HG03571 (cell line): ENCODE results near the gene POMGNT1.

ENCODE experiments used
- ATAC-seq: cut with Tn5 transposase; IDR thresholded peaks from one replicate; pipeline ENCODE4 v1.9.1; 2021; ENCODE audit not compliant: unreplicated experiment

Gene POMGNT1

GRCh38 chr1:46183926-46184557, 14.2 kb downstream of the POMGNT1 start:
- no peak for ATAC-seq

GRCh38 chr1:46183079-46183847, 15.0 kb downstream of the POMGNT1 start:
- no peak for ATAC-seq

GRCh38 chr1:46181343-46182260, 16.6 kb downstream of the POMGNT1 start:
- ATAC-seq = no peak

DNA sequence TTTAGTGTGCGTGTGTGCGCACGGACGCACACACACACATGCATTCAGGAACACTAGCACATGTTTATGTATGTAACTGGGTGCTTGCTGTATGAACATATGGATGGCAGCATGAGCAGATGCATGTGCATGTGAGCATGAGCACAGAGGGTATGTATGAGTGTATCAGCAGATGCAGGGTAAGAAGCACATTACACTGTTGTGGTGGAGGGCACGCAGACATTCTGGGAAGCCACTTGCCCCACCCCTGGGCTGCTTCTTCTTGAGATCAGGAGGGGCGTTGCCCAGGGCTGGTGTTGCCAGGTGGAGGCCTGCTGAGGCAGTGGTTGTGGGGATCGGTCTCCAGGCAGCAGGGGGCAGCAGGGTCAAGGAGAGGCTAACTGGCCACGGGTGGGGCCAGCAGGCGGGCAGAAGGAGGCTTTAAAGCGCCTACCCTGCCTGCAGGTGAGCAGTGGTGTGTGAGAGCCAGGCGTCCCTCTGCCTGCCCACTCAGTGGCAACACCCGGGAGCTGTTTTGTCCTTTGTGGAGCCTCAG, 18.1 kb downstream of the POMGNT1 start:
- ATAC-seq = no peak

- no peak for ATAC-seq
Measured at GRCh38 chr1:46179138-46180081, 18.8 kb downstream of the POMGNT1 start.

- no peak for ATAC-seq
Measured at GRCh38 chr1:46176211-46176865, 21.9 kb downstream of the POMGNT1 start, which contains the start of gene P3R3URF. Gene P3R3URF (minus strand): TSS chr1:46176488. CDS start chr1:46176471, 17 bp downstream.

- ATAC-seq = no peak
Measured at GRCh38 chr1:46175243-46175642, 23.0 kb downstream of the POMGNT1 start.

DNA sequence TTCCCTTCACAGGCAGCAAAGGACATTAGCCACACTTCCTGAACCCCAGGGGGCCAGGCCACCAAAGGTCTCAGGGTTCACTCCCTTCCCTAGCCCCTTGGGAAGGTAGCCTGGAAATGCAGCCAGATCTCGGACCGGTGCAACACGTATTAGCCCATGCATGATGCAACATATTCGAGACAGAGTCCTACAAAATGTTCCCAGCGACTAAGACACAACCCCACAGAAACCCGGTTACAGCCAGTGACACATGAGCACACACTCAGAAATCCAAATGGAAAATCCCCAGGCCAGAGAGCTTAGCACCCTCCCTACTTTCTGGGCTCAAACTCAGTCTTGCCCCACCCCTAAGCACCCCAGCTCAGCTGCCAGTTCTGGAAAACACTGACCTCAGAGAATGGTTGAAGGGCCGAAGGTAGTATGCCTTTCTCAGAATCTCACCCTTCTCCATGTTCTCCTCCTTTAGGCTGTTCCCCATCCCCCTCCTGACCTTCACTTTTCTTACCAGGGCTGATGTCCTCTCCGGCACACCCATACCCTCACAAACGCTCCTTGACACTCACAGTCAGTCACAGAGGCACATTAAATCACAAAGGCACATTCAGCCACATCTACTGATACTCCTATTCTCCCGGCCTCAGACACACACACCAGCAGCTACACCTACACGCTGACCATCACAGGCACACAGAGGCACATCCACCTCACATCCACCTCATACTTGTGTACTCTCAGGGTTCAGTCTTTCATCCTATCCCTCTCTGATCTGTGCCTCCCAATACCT, 23.6 kb downstream of the POMGNT1 start, which contains the start of gene TSPAN1:
Gene TSPAN1 (plus strand): TSS at position 640 of the 784 bp plus-strand sequence. CDS start 6,021 bp downstream, outside the sequence.
- ATAC-seq = no peak

GRCh38 chr1:46173361-46173856, 24.8 kb downstream of the POMGNT1 start:
- no peak for ATAC-seq

DNA sequence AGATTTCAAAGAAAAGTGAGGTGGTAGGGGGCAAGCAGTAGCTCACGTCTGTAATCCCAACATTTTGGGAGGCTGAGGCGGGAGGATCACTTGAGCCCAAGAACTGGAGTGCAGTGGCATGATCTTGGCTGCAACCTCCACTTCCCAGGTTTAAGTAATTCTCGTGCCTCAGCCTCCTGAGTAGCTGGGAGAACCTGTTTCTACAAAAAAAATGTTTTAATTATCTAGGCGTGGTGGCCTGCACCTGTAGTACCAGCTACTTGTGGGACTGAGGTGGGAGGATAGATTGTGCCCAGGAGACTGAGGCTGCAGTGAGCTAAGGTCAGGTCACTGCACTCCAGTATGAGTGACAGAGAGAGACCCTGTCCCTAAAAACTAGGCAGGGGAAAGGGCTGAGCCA, 25.9 kb downstream of the POMGNT1 start:
- no peak for ATAC-seq

GRCh38 chr1:46171871-46172270, 26.4 kb downstream of the POMGNT1 start:
- ATAC-seq = no peak

- no peak for ATAC-seq
Measured at GRCh38 chr1:46171351-46171750, 26.9 kb downstream of the POMGNT1 start.

GRCh38 chr1:46169811-46170454, 28.3 kb downstream of the POMGNT1 start:
- no peak for ATAC-seq

GRCh38 chr1:46168477-46168876, 29.8 kb downstream of the POMGNT1 start:
- ATAC-seq = no peak

DNA sequence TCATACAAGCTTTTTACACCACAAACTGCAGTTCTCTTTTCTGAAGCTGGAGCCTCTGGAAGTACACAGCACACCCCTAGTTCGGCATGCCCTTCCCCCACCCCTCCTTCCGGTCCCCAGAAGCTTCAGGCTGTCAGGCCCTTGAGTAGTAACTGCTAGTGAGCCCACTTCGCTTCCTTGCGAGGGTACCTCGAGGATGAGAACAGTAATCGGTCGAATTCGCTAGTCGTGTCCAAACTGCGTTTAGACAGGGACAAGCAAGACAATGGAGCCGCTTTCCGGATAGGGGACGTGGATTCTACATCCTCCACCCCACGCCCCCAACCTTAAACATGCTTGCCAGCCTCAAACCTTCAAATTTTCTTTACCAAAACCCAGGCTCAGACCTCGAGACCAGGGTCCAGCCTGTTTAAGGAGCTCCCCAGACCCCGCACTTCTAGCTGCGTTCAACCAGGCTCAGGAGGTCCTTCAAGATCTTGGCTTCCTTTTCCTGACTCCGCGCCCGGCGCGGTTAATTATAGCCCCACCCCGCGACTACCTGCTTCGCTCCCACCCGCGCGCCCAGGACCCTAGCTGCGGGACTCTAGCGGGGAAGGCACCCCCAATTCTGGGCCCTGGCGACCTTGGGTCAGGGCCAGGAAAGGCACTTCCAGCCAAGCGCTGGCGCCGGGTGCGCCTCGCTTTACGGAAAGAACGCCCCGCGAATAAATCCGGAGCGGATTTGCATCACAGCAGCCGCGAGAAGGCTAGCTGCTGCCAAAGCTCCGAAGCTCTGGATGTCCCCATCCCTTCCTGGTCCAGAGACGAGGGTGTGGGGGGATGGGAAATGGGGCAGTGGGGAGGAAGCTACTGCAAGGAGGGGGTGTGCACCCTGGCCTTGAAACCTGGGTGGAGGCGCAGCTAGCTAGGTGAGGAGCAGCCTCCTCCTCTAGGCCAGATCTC, 31.4 kb downstream of the POMGNT1 start:
- ATAC-seq = no peak

DNA sequence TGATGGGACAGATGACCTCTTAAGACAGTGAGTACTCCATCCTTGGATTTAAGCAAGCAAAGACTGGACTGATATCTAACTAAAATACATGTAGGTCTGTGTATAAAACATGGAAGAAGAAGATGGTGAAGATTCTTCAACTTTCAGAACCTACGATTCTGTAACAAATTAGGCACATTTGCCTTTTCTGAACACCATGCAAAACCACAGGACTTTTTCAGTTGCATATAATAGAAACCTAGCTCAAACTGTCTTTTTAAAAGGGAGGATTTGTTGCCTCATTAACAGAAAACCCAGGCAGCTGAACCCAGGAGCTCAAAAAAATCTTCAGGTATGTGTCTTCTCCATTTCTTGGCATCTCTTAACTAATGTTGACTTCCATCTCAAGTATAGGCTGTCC, 38.0 kb downstream of the POMGNT1 start:
- no peak for ATAC-seq

GRCh38 chr1:46159516-46159915, 38.7 kb downstream of the POMGNT1 start:
- no peak for ATAC-seq
